ENCODE results near the gene IQCK.

DNA sequence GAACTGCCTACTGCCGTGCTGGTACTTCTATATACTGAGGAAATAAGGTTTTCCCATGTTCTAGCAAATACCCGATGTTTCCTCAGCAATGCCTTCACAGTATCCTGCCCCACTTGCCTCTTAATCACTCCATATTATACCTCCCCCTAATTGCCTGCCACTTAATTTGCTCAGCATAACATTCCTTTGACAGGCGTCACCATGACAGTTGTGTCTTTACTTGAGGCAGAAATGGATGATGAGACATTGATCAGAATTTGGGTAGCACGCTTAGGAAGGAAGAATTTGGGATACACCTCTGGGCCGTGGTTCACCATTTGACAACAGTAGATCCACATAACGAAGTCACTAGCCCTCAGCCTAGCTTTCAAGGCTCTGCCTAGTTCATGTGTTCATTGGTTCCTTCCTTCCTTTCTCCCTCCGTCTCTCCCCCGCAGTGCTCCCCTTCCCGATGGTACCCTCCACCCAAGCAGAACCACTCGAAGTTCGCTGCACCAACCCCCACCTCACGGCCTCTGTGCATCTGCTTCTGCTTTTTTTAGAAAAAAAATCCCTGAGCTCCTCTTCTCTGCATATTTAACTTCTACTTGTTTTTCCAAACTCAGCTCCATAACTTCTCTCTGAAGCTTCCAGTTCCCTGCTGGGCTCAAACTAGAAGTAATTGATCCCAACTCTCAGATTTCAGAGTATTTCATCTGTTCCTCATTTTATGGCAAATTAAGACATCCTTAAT lies 19.4 kb downstream of the IQCK start:
- TF ChIP-seq, protein P1, sequence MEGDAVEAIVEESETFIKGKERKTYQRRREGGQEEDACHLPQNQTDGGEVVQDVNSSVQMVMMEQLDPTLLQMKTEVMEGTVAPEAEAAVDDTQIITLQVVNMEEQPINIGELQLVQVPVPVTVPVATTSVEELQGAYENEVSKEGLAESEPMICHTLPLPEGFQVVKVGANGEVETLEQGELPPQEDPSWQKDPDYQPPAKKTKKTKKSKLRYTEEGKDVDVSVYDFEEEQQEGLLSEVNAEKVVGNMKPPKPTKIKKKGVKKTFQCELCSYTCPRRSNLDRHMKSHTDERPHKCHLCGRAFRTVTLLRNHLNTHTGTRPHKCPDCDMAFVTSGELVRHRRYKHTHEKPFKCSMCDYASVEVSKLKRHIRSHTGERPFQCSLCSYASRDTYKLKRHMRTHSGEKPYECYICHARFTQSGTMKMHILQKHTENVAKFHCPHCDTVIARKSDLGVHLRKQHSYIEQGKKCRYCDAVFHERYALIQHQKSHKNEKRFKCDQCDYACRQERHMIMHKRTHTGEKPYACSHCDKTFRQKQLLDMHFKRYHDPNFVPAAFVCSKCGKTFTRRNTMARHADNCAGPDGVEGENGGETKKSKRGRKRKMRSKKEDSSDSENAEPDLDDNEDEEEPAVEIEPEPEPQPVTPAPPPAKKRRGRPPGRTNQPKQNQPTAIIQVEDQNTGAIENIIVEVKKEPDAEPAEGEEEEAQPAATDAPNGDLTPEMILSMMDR (IDR thresholded peaks at IDR 0.05) = no peak
- no peak for TF ChIP-seq POLR2A (IDR thresholded peaks at IDR 0.05)

All from heart left ventricle (tissue), 13 donors.